Fibroblast of pulmonary artery (primary cell): ENCODE measurements around the gene LONP1.
"Not testable (repeated sequence)": the region's sequence is repeated elsewhere in the genome, so short reads cannot be mapped to it uniquely, and the experiment has no call there.

ENCODE experiments used
- DNase-seq: peaks from one replicate; pipeline ENCODE4 v3.0.0-alpha.2; 2010; ENCODE audit warnings: low read depth
- H3K4me3 ChIP-seq: replicated peaks from 2 replicates; pipeline ENCODE4 v1.5.1; 2011; ENCODE audit warnings: low read depth, mild to moderate bottlenecking, control low read depth, low read length, moderate library complexity
- CTCF ChIP-seq: IDR thresholded peaks from 2 replicates; pipeline ENCODE4 v1.5.1; 2011; ENCODE audit warnings: mild to moderate bottlenecking, control low read depth, low read length, inconsistent platforms; ENCODE audit errors: missing control alignments

LONP1 gene

GRCh38 chr19:5711713-5712161 lies 8.2 kb downstream of the LONP1 start:
- no peak for DNase-seq

GRCh38 chr19:5711025-5711424 lies 8.9 kb downstream of the LONP1 start:
- no peak overlapping the region for H3K4me3 ChIP-seq
- DNase-seq, result no peak
- TF ChIP-seq CTCF, result no peak

More at GRCh38 chr19:5711713-5712161, 8.2 kb downstream of the LONP1 start:
- no peak overlapping the region for H3K4me3 ChIP-seq
- TF ChIP-seq CTCF, result no peak

- H3K4me3 ChIP-seq, result no peak overlapping the region
- no peak for DNase-seq
- no peak for TF ChIP-seq CTCF
These were observed 12.1 kb downstream of the LONP1 start for GRCh38 chr19:5707576-5708575.

GRCh38 chr19:5706876-5707573 lies 12.9 kb downstream of the LONP1 start:
- no peak for DNase-seq
- no peak overlapping the region for H3K4me3 ChIP-seq
- no peak for TF ChIP-seq CTCF

- TF ChIP-seq CTCF, result no peak
- H3K4me3 ChIP-seq, result no peak overlapping the region
- no peak for DNase-seq
These were observed 14.4 kb downstream of the LONP1 start for GRCh38 chr19:5705552-5705951.

- no peak for TF ChIP-seq CTCF
- no peak for DNase-seq
- H3K4me3 ChIP-seq, result no peak overlapping the region
These were observed 15.8 kb downstream of the LONP1 start for GRCh38 chr19:5703819-5704818.

GRCh38 chr19:5702053-5702410 lies 17.9 kb downstream of the LONP1 start:
- H3K4me3 ChIP-seq, result not testable (repeated sequence)

More at GRCh38 chr19:5702053-5702410, 17.9 kb downstream of the LONP1 start:
- not testable (repeated sequence) for DNase-seq
